Right lobe of liver (tissue), 4 donors: ENCODE measurements around the gene FGD5.

Experiments
- CTCF ChIP-seq, 4 donors: fragments of 200-600 bp in 3 of 4; fragments of 450-650 bp in 1 of 4; IDR thresholded peaks; one replicate each; pipeline versions ENCODE4 v1.5.1 to v1.8.0; 2016 to 2022; ENCODE audit warnings: antibody characterized with exemption in 4 of 4, mild to moderate bottlenecking in 2 of 4
- POLR2A ChIP-seq: fragments of 450-650 bp; IDR thresholded peaks from one replicate; pipeline ENCODE4 v1.6.1; 2017; ENCODE audit warnings: antibody characterized with exemption, mild to moderate bottlenecking
- donor health status: DM: no; HTN: no; CAD: no.
- donor health status: DM: no; HTN: no; CAD: no.
- donor health status: DM: no; HTN: yes; CAD: no.

- peak in 1 of 4 donors; percentile 7 for TF ChIP-seq CTCF (IDR thresholded peaks at IDR 0.05)
- TF ChIP-seq POLR2A, result no peak
Measured at GRCh38 chr3:14902719-14903118, 84.0 kb downstream of the FGD5 start.
